B cell (primary cell): Measurements from ENCODE around the gene OPN4. TPM values are rescaled to one million over a fixed set of nuclear protein-coding genes. Genes with fewer than 3 reads are reported as not detected.

ENCODE experiments used
- ATAC-seq: fragments of 200-7000 bp; cut with Tn5 transposase; one replicate; pipeline ENCODE4 v1.10.0; 2021; ENCODE audit warnings: low read depth, mild to moderate bottlenecking, moderate number of reproducible peaks, moderate library complexity
- CTCF ChIA-PET: fragments of 350-600 bp; sonication (Branson Sonifier 250); formaldehyde crosslinking; loops from one replicate; lab custom pipeline; 2021; ENCODE audit warnings: antibody characterized with exemption, inconsistent platforms; lab: Charles Lee
- POLR2A ChIA-PET: fragments of 350-600 bp; sonication (Branson Sonifier 250); formaldehyde crosslinking; loops from one replicate; lab custom pipeline; 2021; ENCODE audit warnings: antibody characterized with exemption; lab: Charles Lee
- DNase-seq: peaks from one replicate; pipeline ENCODE4 v3.0.0; 2013
- H2AFZ ChIP-seq: 2 replicates; pipeline ENCODE4 v1.6.1; 2012; ENCODE audit warnings: mild to moderate bottlenecking, low read depth, low read length; ENCODE audit not compliant: insufficient read depth, poor library complexity, severe bottlenecking
- H3K27ac ChIP-seq, 2 donors: 1 replicate in 1 of 2; 2 replicates in 1 of 2; pipeline ENCODE4 v1.5.1; 2012 to 2013; ENCODE audit warnings: low read length in 2 of 2, mild to moderate bottlenecking in 2 of 2, moderate library complexity in 1 of 2
- H3K27me3 ChIP-seq, 4 experiments: fragments of 200-600 bp in 1 of 4; sonication (generic) in 1 of 4; replicated peaks in 1 of 4; 1 replicate in 2 of 4; 2 replicates in 2 of 4; pipeline versions ENCODE4 v1.6.1 to v1.7.0; 2013 to 2016; ENCODE audit warnings: low read length in 3 of 4, mild to moderate bottlenecking in 2 of 4, mixed read lengths in 1 of 4, moderate library complexity in 1 of 4; ENCODE audit not compliant: insufficient read depth in 4 of 4, control insufficient read depth in 3 of 4; ENCODE audit errors: control extremely low read depth in 1 of 4
- H3K36me3 ChIP-seq, 2 experiments: replicated peaks in 1 of 2; 1 replicate in 1 of 2; 2 replicates in 1 of 2; pipeline versions ENCODE4 v1.6.1 to v1.7.1; 2013; ENCODE audit warnings: low read length in 1 of 2; ENCODE audit not compliant: insufficient read depth in 2 of 2, control insufficient read depth in 1 of 2; ENCODE audit errors: control extremely low read depth in 1 of 2, extremely low read depth in 1 of 2
- H3K4me1 ChIP-seq, 2 donors: fragments of 200-600 bp in 1 of 2; sonication (generic) in 1 of 2; 1 replicate in 1 of 2; 2 replicates in 1 of 2; pipeline versions ENCODE4 v1.5.1 to v1.6.1; 2013 to 2017; ENCODE audit warnings: low read length in 2 of 2; ENCODE audit not compliant: control insufficient read depth in 2 of 2, insufficient read depth in 2 of 2
- H3K4me2 ChIP-seq: replicated peaks from 2 replicates; pipeline ENCODE3; 2012; ENCODE audit warnings: mild to moderate bottlenecking, low read depth, low read length; ENCODE audit not compliant: poor library complexity, severe bottlenecking
- H3K4me3 ChIP-seq, 5 experiments: fragments of 200-600 bp in 1 of 5; sonication (generic) in 1 of 5; 1 replicate in 3 of 5; 2 replicates in 2 of 5; pipeline versions ENCODE4 v1.5.1 to v1.7.0; 2011 to 2016; ENCODE audit warnings: low read length in 4 of 5, mild to moderate bottlenecking in 4 of 5, low read depth in 2 of 5, control low read depth in 1 of 5, moderate library complexity in 1 of 5; ENCODE audit not compliant: insufficient read depth in 1 of 5; ENCODE audit errors: control extremely low read depth in 1 of 5, extremely low read depth in 1 of 5
- H3K79me2 ChIP-seq: fragments of 200-600 bp; sonication (generic); one replicate; pipeline ENCODE4 v1.6.0; 2016; ENCODE audit warnings: low read length; ENCODE audit not compliant: control insufficient read depth, insufficient read depth
- H3K9ac ChIP-seq: fragments of 200-600 bp; sonication (generic); 2 replicates; pipeline ENCODE4 v1.6.1; 2017; ENCODE audit warnings: mild to moderate bottlenecking, low read length, moderate library complexity
- H3K9me3 ChIP-seq, 3 donors: one replicate each; pipeline versions ENCODE4 v1.6.1 to v1.7.1; 2013; ENCODE audit warnings: low read length in 2 of 3; ENCODE audit not compliant: control insufficient read depth in 2 of 3, insufficient read depth in 1 of 3; ENCODE audit errors: control extremely low read depth in 1 of 3
- H4K20me1 ChIP-seq: 2 replicates; pipeline ENCODE4 v1.6.0; 2012; ENCODE audit warnings: mild to moderate bottlenecking, low read length; ENCODE audit not compliant: insufficient read depth, control insufficient read depth, poor library complexity, severe bottlenecking
- H3K27ac Mint-ChIP-seq: one replicate; pipeline ENCODE4 v1.8.0; 2021; ENCODE audit warnings: mixed read lengths
- H3K27me3 Mint-ChIP-seq: one replicate; pipeline ENCODE4 v1.8.0; 2021; ENCODE audit warnings: mixed read lengths
- H3K4me1 Mint-ChIP-seq: one replicate; pipeline ENCODE4 v1.8.0; 2021; ENCODE audit warnings: mixed read lengths
- H3K4me3 Mint-ChIP-seq: one replicate; pipeline ENCODE4 v1.8.0; 2021; ENCODE audit warnings: mixed read lengths
- H3K9me3 Mint-ChIP-seq: one replicate; pipeline ENCODE4 v1.8.0; 2022; ENCODE audit warnings: mixed read lengths; ENCODE audit not compliant: insufficient read depth
- CTCF ChIP-seq: fragments of 200-600 bp; IDR thresholded peaks from one replicate; pipeline ENCODE4 v1.8.0; 2022; ENCODE audit warnings: antibody characterized with exemption, mild to moderate bottlenecking
- EZH2 ChIP-seq: IDR thresholded peaks from 2 replicates; pipeline ENCODE4 v1.6.1; 2012; ENCODE audit warnings: borderline replicate concordance, low read depth, mild to moderate bottlenecking, moderate library complexity, low read length; ENCODE audit not compliant: insufficient read depth, poor library complexity, severe bottlenecking
- WGBS: methylation state at CpG from one replicate; pipeline ENCODE4 v1.1.5; 2013; ENCODE audit warnings: missing lambda C conversion rate; ENCODE audit not compliant: insufficient coverage; 5-methylcytosine and 5-hydroxymethylcytosine counted together
- intact Hi-C: fragments of 100-400 bp; cut with micrococcal nuclease; formaldehyde crosslinking; loops from one replicate; pipeline ENCODE4 v1.10.0; 2022
- polyA plus RNA-seq: library from polyadenylated mRNA; depleted of rRNA; stranded (reverse); fragments of >200 nt; gene quantifications from 2 replicates; pipeline ENCODE4 v1.2.3, GENCODE V29; 2012
- total RNA-seq, 2 donors: library from RNA; stranded (reverse); fragments of 120-200 nt in 1 of 2; gene quantifications; 1 replicate in 1 of 2; 2 replicates in 1 of 2; pipeline versions ENCODE4 v1.2.3 to v1.2.4, GENCODE V29; 2013 to 2022

Gene OPN4
- total and polyA plus RNA-seq, 2 donors (not counting 1 experiment from before 2014, with no cell fraction given), result not detected

DNA sequence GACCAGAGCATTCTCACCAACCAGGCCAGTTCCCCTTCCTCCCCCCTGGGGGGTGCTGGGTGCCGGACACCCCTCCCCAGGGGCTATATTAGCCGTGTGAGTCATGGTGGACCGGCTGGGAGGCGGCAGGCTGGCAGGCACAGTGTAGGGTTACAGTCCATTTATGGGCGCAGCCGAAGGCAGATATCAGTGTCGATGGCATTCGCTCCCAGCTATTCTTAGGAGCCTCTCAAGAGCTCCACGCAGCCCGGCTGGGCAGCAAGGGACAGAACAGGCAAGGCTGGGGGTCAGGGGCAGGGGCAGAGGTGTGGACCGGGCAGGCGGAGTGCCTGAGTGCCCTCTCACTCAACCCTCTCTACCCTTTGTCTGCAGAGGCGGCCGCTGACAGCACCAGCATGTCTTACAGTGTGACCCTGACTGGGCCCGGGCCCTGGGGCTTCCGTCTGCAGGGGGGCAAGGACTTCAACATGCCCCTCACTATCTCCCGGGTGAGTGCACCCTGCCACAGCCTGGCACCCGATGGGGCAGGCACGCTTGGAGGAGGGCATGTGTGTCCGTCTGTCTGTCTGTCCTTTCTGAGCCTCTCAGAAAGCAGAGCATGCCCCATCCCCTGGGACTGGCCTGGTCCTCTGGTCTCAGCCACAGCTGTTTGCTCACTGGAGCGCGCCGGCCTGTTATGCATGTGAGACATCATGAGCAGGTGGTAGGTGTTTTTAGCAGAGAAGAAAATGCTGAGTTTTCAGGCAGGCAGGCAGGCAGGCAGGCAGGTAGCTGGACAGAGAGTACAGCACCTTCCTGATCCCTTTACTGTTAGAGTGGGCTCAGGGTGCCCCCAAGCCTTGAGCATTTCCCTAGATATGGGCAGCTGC lies 14.2 kb downstream of the OPN4 start, which contains the start of gene LDB3:
Gene LDB3 (plus strand): TSS at position 215 of the 869 bp plus-strand sequence. CDS start 181 bp downstream, at position 396.
- WGBS, result 51% methylated on average over 20 of the region's 23 CpGs
- no peak for DNase-seq

More for the DNA sequence above, 14.2 kb downstream of the OPN4 start, which contains the start of gene LDB3:
- Mint-ChIP-seq H3K27me3 (no peaks in the 10 kb centered on the region), H3K9me3 (no peaks in the 10 kb centered on the region), H3K4me3 (no peak within 1 kb of the TSS), H3K27ac (no peak within 1 kb of the TSS), H3K4me1 (peaks cover 6% of the 10 kb centered on the region)
- no peak within 1 kb of the TSS for H3K9ac ChIP-seq
- no peaks in the 10 kb centered on the region for H3K9me3 ChIP-seq
- peaks cover 0 to 5% of the 10 kb centered on the region in 2 donors for H3K4me1 ChIP-seq
- peaks cover 0 to 3% (median 0%) of the 10 kb centered on the region in 4 experiments for H3K27me3 ChIP-seq
- no peaks in the 10 kb centered on the region for H3K36me3 ChIP-seq
- no peaks in the 10 kb centered on the region for H4K20me1 ChIP-seq
- intact Hi-C loops, result no loop called here
- no peak within 1 kb of the TSS for H3K4me2 ChIP-seq
- no peak within 1 kb of the TSS for H3K27ac ChIP-seq
- no peak within 1 kb of the TSS for H3K4me3 ChIP-seq
- TF ChIP-seq CTCF (no peak), EZH2 (no peak)
- ATAC-seq, result no peak
- POLR2A ChIA-PET, result no interaction called here
- CTCF ChIA-PET, result no interaction called here
- H3K79me2 ChIP-seq, result no peaks in the 10 kb centered on the region
- no peak within 1 kb of the TSS for H2AFZ ChIP-seq
